ENCODE data around the gene C16orf89.
"Not testable (repeated sequence)": the region's sequence is repeated elsewhere in the genome, so short reads cannot be mapped to it uniquely, and the experiment has no call there.

C16orf89 gene

DNA sequence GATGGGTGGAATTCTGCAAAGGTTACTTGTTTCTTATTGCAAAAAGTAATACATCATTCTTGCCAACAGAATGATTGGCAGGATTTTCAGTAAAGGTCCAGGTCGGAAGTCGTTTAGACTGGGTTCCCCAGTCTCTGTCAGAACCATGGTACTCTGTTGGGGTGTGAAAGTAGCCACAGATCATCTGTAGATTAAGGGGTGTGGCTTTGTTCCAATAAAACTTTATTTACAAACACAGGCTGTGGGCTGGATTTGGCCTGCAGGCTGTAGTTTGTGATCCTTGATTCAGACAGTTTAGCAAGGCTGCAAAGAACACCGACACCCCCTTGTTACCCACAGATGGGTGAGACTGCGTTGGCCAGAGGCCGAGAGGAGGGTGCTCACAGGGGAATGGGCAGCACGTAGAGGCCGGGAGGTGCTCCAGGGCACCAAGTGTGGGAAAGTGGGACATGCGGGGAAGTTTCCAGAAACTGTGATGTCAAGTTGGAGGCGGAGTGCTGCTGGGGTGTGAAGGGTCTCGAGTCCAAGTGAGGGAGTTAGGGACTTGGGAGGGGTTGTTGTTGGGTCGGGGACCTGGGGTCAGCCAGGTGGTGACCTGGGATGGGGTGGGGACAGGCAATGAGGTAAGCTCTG, 18.5 kb upstream of the C16orf89 start:
- DNase-seq: not testable (repeated sequence)

DNA sequence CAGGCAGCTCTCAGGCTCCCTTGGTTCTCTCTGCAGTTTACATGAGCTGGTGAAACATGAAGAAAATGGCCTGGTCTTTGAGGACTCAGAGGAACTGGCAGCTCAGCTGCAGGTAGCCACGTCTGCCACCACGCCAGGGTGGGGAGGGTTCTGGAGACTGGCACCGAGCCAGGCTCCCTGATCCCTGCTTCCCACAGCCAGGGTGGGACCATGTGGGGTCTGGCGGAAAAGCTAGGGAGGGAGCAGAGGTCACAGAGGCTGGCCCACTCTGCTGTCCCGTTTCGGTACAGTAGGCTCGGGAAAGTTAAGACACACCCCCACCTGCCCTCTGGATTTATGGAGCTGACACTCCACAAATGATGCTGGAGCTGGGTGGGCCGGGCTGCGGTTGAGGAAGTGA, 17.9 kb upstream of the C16orf89 start:
- not testable (repeated sequence) for DNase-seq

DNA sequence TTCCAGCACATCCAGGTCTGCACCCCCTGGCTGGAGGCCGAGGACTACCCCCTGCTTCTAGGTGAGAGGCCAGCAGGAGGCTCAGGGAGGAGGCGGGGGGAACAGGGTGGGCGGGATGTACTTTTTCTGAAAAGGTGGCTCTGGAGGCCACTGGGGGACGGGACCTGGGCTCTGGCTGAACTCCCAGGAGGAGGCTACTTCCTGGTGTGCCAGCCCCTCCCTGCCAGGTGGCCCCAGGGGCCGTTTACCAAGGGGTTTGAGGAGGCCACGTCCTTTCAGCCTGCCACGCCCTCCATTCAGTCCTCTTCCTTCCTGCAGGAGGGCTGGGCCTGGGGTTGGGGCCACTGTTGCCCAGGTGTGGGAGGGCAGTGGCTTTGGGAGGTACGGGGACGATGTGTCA, 15.2 kb upstream of the C16orf89 start:
- not testable (repeated sequence) for DNase-seq

DNA sequence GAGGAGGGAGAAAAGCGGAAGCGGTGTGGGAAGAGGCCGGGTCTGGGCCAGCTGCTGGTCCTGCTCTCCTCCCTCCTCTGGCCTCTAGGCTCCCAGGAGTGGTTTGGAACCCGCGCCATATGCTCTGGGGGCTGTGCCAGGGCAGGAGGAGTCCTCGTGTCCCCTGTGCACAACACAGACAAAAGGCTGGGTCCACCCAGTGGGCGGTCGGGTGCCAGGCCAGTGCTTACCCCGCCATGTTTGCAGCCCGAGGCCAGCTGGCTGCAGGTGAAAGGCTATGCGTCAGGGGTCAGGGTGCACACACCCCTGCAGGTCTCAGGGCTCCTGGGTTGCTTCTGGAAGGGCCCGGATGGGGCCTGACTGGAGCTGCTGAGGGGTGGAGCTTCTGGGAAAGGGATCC, 14.7 kb upstream of the C16orf89 start:
- DNase-seq: not testable (repeated sequence)

DNA sequence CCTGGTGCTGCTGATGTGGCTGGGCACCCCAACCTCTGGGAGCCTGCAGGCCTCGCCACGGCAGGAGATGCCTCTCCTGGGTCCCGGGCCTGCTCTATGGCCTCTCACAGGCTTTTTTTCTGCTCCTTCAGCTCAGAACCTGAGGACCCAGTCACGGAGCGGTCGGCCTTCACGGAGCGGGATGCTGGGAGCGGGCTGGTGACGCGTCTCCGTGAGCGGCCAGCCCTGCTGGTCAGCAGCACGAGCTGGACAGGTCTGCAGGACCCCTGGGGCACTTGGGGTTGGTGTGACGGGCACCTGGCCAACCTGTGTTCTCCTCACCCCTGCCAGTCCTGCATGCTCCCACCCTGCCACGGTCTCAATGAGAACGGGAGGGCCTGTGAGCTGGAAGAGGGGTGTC, 12.9 kb upstream of the C16orf89 start:
- no peak for DNase-seq

DNA sequence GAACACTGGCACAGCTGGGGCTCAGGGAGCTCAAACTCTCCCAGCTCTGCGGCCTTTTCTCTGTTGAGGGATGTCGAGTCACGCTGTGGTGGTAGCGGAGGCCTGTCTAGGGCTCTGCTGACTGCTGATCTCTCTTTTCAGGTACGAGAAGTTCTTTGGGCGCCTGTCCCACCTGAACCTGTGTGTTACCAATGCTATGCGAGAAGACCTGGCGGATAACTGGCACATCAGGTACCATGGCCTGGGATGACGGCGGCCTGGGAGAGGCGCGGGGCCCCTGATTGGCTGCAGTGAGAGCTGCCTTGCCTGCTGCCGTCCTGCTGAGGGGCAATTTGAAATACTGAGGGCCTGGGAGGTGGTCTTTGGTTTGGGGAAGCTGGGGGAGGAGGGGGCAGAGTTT, 11.5 kb upstream of the C16orf89 start:
- no peak for DNase-seq

DNA sequence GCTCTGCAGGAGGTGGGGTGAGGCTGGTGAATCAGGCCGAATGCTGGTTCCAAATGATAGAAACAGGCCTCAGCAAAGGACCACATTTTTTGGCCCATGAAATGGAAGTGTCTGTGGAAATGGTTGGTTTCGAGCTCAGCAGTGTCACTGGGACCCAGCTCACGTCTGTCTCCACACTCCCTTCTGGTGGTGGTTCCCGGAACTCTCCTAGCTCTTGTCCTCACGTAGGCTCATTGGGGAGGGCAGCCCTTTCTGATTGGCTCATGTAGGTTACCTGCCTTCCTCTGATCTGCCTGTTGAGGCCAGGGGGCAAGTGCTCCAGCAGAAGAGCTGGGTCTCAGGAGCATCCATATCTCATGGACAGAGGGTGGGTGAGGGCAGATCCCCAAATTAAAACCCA, 9.9 kb upstream of the C16orf89 start:
- DNase-seq: no peak

DNA sequence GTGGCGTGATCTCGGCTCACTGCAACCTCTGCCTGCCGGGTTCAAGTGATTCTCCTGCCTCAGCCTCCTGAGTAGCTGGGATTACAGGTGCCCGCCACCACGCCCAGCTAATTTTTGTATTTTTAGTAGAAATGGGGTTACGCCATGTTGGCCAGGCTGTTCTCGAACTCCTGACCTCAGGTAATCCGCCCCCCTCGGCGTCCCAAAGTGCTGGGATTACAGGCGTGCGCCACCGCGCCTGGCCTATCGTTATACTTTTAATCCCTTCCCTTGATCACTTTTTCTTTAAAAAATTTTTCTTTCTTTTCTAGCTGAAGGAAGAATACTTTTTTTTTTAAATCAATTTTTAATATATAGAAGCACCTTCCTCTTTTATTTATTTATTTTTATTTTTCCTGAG, 8.0 kb upstream of the C16orf89 start:
- DNase-seq: not testable (repeated sequence)

DNA sequence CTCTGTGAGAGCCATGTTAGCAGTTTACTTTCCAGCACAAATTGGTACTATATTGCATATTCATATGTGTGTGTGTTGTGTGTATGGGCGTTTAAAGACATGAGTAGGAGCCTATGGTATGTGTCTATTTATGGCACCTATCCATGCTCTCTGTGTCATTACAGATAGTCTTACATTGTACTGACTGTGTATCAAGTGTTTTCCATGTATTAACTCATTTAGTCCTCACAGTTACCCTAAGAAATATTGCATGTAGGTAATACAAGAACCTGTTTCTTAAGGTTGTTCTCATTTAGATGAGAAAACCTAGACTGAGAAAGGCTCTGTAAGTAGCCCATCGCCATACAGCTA, 7.5 kb upstream of the C16orf89 start:
- DNase-seq: no peak

DNA sequence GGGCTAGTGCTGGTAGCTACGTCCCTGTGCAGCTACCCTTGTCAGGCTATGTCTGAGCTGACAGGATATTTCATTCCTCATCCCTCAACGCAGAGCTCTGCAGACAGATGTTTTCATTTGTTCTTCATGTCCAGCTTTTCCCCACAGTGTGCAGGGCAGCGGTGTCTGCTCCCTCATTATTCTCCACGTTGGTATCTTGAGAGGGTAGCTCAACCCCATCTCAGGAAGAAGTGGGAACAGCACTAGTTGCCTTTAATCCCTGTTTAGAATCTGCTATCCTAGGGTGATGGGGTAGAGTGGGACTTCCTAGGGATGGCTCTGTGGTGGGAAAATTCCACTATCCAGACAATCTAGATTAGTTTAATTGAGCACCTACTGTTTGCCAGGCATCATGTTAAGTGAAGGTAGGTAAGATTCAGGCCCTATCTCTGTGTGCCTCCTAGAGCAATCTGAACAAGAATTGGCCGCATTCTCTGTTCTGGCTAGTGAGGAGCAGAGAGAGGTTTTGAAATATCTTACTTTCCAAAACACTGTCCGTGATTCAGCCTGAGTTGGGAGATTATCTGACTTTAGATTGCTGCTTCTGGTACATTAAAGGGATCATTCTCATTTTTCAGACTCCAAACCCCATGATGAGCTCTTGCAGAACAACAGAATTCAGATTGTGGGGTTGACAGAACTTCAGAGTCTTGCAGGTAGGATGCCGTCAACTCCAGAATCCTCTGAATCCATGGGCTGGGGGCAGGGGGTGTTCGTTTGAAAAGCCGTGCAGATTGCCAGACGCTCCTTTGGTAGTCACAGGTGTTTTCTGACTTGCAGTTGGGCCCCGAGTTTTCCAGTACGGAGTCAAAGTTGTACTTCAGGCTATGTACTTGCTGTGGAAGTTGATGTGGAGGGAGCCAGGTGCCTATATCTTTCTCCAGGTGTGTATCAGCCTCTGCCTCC, 6.8 kb upstream of the C16orf89 start:
- no peak for DNase-seq

DNA sequence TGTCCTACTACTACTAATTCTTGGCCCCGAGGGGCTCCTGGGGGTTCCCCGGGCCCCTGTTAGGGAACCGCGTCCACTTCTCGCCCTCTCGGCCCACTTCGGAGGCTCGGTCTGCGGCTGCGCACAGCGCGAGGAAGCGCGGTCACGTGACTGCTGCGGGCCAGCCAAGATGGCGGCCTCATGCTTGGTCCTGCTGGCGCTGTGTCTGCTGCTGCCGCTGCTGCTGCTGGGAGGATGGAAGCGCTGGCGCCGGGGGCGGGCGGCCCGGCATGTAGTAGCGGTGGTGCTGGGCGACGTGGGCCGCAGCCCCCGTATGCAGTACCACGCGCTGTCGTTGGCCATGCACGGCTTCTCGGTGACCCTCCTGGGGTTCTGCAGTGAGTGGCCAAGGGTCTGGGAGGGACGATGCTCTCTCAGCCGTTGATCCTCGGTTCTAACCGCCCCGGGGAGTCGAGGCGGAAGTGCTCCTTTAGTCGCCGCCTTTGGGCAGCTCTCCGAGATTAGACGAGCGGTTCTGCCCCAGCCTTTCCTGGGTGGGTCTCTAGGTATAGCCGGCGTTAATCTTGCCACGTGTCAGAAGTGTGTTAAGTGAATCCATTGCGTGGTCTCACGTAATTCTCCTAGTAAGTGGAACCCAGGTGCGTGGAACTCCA, 6.1 kb upstream of the C16orf89 start, which contains the start of gene ALG1:
ALG1 (plus strand) TSS at position 163 of the 653 bp plus-strand sequence; CDS start at position 170, 7 bp downstream.
- peak; percentile 61 to 82 (median 76) for DNase-seq

DNA sequence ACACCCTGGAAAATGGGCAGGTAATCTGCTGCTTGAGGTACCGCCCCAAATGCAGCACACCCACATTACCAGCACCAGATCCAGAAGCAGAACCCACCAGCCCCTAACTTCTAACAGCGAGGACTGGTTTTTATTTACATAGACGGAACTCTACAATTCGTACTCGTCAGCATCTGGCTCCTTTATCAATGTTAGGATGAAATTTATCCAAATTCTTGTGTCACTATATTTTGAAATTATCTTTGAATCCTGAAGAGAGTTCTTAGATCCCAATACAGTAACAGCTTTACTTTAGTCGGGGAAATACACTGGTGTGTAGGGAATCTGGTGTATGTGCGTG, 5.6 kb upstream of the C16orf89 start:
- no peak for DNase-seq

DNA sequence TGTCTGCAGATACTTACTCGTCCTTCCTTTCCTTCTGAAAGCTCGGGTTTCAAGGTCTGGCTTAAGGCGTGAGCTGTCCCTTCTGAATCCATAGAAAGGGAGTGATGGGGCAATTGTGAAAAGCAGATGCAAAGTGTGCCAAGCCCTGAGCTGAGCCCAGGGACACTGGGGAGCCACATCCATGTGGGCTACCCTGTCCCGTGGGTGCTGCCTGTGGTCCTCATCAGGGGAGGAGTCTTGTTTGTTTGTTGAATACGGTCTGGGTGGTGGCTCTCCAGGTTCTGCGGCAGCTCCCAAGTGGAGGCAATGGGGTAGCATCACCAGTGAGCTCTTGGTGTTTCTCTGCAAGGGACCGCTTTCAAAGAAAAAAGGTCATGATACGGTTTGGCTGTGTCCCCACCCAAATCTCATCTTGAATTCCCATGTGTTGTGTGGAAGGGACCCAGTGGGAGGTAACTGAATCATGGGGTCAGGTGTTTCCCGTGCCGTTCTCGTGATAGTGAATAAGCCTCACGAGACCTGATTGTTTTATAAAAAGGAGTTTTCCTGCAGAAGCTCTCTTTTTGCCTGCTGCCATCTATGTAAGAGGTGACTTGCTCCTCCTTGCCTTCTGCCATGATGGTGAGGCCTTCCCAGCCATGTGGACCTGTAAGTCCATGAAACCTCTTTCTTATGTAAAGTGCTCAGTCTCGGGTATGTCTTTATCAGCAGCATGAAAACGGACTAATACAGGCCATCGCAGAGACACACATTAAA, 4.9 kb upstream of the C16orf89 start:
- DNase-seq: no peak

DNA sequence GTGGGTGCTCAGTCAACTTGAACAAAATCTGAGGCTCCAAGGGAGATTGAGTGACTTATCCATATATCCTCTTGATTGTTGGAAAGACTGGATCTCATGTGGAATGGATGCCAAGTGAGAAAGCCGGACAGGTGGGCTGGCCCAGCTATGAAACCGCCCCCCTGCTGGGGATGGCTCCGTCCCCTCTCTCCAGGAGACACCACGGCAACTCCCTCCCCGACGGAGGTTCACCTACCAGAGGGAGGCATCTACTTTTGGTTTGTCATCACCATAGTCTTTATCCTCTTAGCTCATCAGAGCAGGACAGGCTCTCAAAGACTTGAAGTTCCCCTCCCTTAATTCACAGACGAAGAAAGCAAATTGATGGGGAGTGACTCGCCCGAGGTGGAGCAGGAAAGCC, 4.1 kb upstream of the C16orf89 start:
- DNase-seq: no peak

DNA sequence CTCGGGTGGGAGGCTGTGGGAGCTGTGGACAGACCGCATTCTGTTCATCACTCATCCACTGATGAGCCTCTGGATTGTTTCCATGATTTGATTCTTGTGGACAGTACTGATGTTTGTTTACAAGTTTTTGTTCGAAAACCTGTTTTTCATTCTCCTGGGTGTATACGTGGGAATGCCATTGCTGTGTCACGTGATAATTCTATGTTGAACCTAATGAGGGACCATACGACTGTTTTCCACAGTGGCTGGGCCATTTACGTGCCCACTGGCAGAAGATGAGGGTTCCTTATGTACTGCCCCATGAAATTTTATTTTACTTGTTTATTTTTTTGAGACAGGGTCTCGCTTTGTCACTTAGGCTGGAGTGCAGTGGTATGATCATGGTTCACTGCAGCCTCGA, 3.3 kb upstream of the C16orf89 start:
- DNase-seq: no peak

DNA sequence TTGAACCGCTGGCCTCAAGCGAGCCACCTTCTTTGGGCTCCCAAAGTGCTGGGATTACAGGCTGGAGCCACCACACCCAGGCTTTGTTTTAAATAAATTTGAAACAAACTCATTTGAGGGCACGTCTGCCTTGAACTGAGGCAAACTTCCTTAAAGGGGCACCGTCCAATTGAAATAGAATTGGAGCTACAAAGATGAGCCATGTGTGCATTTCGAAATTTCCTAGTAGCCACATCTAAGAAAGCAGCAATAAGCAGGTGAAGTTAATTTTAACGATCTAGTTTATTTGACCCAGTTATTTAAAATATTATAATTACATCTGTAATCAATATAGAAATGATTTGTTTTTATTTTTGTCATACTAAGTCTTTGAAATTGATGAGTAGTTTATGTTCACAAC, 755 bp upstream of the C16orf89 start:
- DNase-seq: no peak

DNA sequence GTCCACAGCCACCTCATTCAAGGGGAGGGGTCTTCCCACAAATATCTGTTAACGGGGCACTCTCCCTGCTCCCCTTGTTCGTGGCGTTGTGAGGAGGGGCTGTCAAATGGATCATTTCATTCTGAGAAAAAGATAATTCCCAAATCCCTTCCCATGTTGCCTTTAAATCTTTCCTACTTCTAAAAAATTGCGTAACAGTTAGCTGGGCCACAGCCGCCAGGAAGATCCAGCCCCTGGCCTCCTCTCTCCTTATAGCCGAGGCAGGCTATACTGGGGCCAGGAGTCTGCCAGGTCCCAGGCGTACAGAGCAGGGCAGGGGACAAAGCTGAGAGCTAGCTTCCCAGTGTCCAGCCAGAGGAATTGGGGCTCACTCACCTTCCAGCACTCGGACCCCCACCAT, 430 bp downstream of the C16orf89 start:
- no peak for DNase-seq

DNA sequence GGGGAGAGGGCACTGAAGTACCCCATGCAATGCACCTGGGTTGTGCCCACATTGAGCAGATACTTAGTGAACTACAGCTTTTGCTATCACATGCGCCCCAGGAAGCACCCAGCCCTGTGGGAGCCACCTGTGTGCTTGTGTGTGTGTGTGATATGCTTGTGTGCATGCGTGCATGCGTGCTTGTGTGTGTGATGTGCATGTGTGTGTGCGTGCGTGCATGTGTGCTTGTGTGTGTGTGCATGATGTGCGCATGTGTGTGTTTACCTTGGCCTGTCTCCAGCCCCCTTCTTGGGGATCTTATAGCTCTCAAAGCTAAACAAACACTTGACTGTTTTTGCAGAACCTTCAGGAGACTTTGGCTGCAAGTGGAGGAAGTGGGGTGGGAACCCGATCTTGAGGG, 841 bp downstream of the C16orf89 start:
- DNase-seq: no peak

DNA sequence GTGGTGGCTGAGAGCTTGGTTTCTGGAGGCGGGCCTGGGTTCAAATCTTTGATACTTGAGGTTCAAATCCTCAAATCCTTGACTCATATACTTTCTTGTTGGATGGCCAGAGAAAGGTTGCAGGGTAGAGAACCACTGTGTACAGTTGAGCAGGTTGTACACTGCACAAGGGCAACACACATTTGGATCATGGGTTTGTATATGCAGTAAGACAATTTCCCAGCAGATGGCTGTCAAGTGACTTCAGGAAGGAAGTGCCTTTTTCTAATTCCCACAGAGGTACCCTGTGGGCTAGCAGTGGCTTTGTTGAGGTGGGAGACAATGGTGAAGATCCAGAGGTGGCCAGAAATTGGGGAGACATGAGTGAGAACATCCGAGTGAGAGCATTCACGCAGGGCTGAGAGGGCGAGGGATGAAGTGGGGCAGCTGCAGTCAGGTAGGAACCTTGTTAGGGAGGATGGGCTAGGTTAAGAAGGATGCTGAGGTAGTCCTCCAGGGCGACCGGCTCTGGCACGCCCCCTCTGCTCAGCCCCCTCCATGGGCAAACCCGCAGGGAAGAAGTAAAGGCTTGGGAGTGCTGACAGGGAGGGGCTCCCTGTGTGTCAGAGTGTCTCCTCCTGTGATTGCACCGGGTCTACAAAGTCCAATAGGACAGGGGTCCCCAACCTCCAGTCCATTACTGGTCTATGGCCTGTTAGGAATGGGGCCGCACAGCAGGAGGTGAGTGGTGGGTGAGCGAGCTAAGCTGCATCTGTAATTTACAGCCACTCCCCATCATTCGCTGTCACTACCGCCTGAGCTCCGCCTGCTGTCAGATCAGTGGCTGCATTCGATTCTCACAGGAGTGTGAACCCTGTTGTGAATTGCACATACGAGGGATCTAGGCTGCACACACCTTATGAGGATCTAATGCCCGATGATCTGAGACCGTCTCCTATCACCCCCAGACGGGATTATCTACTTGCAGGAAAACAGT, 2.7 kb downstream of the C16orf89 start:
- no peak for DNase-seq

DNA sequence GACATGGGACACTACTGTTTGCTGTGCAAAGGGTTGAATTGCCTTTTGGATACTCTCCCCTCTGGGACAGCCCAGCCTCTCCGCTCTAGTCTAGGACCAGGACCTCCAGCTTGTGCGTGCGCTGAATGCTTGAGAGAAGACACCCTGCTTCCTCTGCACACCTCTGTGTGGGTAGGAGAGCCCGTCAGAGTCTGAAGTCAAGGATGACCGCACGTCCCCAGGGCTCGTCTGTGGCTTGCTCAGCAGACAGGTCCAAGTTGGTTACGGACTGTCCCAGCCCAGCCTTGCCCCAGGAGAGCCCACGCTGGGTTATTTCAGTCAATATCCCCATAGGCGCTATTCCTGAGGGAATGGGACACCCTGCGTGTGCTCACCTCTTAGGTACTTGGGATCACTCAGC, 3.7 kb downstream of the C16orf89 start:
- no peak for DNase-seq

DNA sequence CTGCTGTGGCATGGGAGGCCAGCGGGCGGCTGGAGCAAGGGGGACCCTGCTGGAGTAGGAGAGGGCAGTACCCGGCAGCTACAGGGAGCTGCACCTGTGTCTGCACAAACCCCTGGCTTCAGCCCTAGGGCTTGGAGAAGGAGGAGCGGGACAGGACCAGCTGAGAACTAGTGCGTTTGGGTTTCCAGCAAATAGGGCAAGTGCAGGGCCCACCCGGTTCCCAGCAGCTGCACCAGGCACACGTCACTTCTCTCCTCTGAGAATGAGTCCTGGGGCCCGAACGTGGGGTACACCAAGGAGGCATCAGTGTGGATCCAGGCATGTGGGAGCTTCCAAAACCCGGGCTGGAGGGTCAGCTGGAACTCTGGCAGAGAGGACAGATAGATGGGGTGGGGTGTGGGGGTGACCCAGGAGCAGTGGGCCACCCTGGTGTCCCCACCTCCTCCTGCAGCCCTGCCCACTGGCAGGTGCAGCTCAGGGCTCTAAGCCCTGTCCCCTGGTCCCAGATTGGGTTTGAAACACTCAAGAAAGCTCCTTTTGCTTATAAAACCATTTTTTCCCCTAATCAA, 5.6 kb downstream of the C16orf89 start:
- no peak for DNase-seq

Data from activated CD4-positive, CD25-positive, alpha-beta regulatory T cell (primary cell).